WTC11 (cell line): ENCODE data around the gene IL1RAPL2. TPM values are rescaled to one million over a fixed set of nuclear protein-coding genes. Genes with fewer than 3 reads are reported as not detected.

Experiments used
- ATAC-seq: fragments of 200-7000 bp; cut with Tn5 transposase; 2 replicates; pipeline ENCODE4 v1.10.0; 2021; ENCODE audit warnings: mild to moderate bottlenecking, moderate library complexity
- CTCF ChIA-PET: fragments of 300-600 bp; sonication (Branson Sonifier 250); formaldehyde crosslinking; loops from one replicate; lab custom pipeline; 2021; ENCODE audit warnings: antibody characterized with exemption; lab: Charles Lee
- POLR2A ChIA-PET: fragments of 350-600 bp; sonication (Branson Sonifier 250); formaldehyde crosslinking; loops from one replicate; lab custom pipeline; 2021; ENCODE audit warnings: antibody characterized with exemption; lab: Charles Lee
- DNase-seq: peaks from one replicate; pipeline ENCODE4 v3.0.0; 2021; ENCODE audit warnings: low spot score
- H3K27ac Mint-ChIP-seq: 2 replicates; pipeline ENCODE4 v1.8.0; 2021; ENCODE audit warnings: mixed read lengths
- H3K27me3 Mint-ChIP-seq: 2 replicates; pipeline ENCODE4 v1.8.0; 2021; ENCODE audit warnings: low read depth, mild to moderate bottlenecking, moderate library complexity, mixed read lengths
- H3K36me3 Mint-ChIP-seq: 2 replicates; pipeline ENCODE4 v1.8.0; 2021; ENCODE audit warnings: mixed read lengths
- H3K4me1 Mint-ChIP-seq: 2 replicates; pipeline ENCODE4 v1.8.0; 2022; ENCODE audit warnings: mixed read lengths
- H3K4me3 Mint-ChIP-seq: 2 replicates; pipeline ENCODE4 v1.8.0; 2021; ENCODE audit warnings: mild to moderate bottlenecking, moderate library complexity, mixed read lengths
- H3K9me3 Mint-ChIP-seq: 2 replicates; pipeline ENCODE4 v1.8.0; 2021; ENCODE audit warnings: mixed read lengths
- GABPB1 ChIP-seq: sonication (generic); formaldehyde crosslinking; IDR thresholded peaks from 2 replicates; pipeline ENCODE4 v1.8.1; 2023; ENCODE audit warnings: mild to moderate bottlenecking, missing genetic modification reagents
- GTF2I ChIP-seq: fragments of 250-450 bp; sonication (Bioruptor Pico); conservative IDR thresholded peaks from 2 replicates; pipeline ENCODE4 v1.4.0; 2021; ENCODE audit warnings: mild to moderate bottlenecking
- IRF2 ChIP-seq: sonication (generic); formaldehyde crosslinking; IDR thresholded peaks from 2 replicates; pipeline ENCODE4 v1.8.0; 2022; ENCODE audit warnings: low read depth, missing genetic modification reagents, borderline replicate concordance
- JAZF1 ChIP-seq: fragments of 250-450 bp; sonication (Bioruptor Pico); IDR thresholded peaks from 2 replicates; pipeline ENCODE4 v1.9.0; 2021; ENCODE audit warnings: moderate library complexity, mild to moderate bottlenecking, inconsistent platforms
- NR2C2 ChIP-seq: sonication (generic); formaldehyde crosslinking; IDR thresholded peaks from 2 replicates; pipeline ENCODE4 v1.8.0; 2022; ENCODE audit warnings: mild to moderate bottlenecking, missing genetic modification reagents
- RELA ChIP-seq: sonication (generic); formaldehyde crosslinking; IDR thresholded peaks from 2 replicates; pipeline ENCODE4 v1.8.1; 2022; ENCODE audit warnings: missing genetic modification reagents, mild to moderate bottlenecking, borderline replicate concordance
- RORB ChIP-seq: fragments of 250-450 bp; sonication (Bioruptor Pico); IDR thresholded peaks from 2 replicates; pipeline ENCODE4 v1.9.0; 2021; ENCODE audit warnings: mild to moderate bottlenecking
- TEAD1 ChIP-seq: sonication (generic); formaldehyde crosslinking; IDR thresholded peaks from 2 replicates; pipeline ENCODE4 v1.8.0; 2022; ENCODE audit warnings: mild to moderate bottlenecking, missing genetic modification reagents
- TEAD4 ChIP-seq: sonication (generic); formaldehyde crosslinking; IDR thresholded peaks from 2 replicates; pipeline ENCODE4 v1.8.0; 2022; ENCODE audit warnings: mild to moderate bottlenecking, missing genetic modification reagents
- ZNF396 ChIP-seq: fragments of 250-450 bp; sonication (Bioruptor Pico); IDR thresholded peaks from 2 replicates; pipeline ENCODE4 v1.8.0; 2021; ENCODE audit warnings: mild to moderate bottlenecking, moderate library complexity, borderline replicate concordance
- ZNF423 ChIP-seq: fragments of 250-450 bp; sonication (Bioruptor Pico); IDR thresholded peaks from 2 replicates; pipeline ENCODE4 v2.1.2; 2022; ENCODE audit warnings: mild to moderate bottlenecking, moderate library complexity
- total RNA-seq: library from RNA; stranded (reverse); gene quantifications from 3 replicates; pipeline ENCODE4 v1.2.3, GENCODE V29; 2021
- TF ChIP-seq, protein P1 (sequence below): fragments of 250-450 bp; sonication (Bioruptor Pico); IDR thresholded peaks from 2 replicates; pipeline ENCODE4 v1.9.0; 2021; ENCODE audit warnings: mild to moderate bottlenecking, borderline replicate concordance
- TF ChIP-seq, protein P2 (sequence below): sonication (generic); formaldehyde crosslinking; IDR thresholded peaks from 2 replicates; pipeline ENCODE4 v1.8.1; 2023; ENCODE audit warnings: mild to moderate bottlenecking, missing genetic modification reagents
- TF ChIP-seq, protein P3 (sequence below): fragments of 250-450 bp; sonication (Bioruptor Pico); IDR thresholded peaks from 2 replicates; pipeline ENCODE4 v1.8.0; 2021; ENCODE audit warnings: mild to moderate bottlenecking
- TF ChIP-seq, protein P4 (sequence below): sonication (generic); formaldehyde crosslinking; conservative IDR thresholded peaks from 2 replicates; pipeline ENCODE4 v1.8.1; 2023; ENCODE audit warnings: mild to moderate bottlenecking, low read depth, missing genetic modification reagents, moderate library complexity
- TF ChIP-seq, protein P5 (sequence below): sonication (generic); formaldehyde crosslinking; IDR thresholded peaks from 2 replicates; pipeline ENCODE4 v1.8.0; 2022; ENCODE audit warnings: missing genetic modification reagents
- TF ChIP-seq, protein P6 (sequence below): sonication (generic); formaldehyde crosslinking; IDR thresholded peaks from 2 replicates; pipeline ENCODE4 v1.8.1; 2022; ENCODE audit warnings: mild to moderate bottlenecking, missing genetic modification reagents, moderate library complexity, borderline replicate concordance
- TF ChIP-seq, protein P7 (sequence below): sonication (generic); formaldehyde crosslinking; IDR thresholded peaks from 2 replicates; pipeline ENCODE4 v1.8.1; 2023; ENCODE audit warnings: mild to moderate bottlenecking, missing genetic modification reagents

Gene IL1RAPL2
- total RNA-seq, 1 experiment from 2014 or later: 0.09 TPM

DNA sequence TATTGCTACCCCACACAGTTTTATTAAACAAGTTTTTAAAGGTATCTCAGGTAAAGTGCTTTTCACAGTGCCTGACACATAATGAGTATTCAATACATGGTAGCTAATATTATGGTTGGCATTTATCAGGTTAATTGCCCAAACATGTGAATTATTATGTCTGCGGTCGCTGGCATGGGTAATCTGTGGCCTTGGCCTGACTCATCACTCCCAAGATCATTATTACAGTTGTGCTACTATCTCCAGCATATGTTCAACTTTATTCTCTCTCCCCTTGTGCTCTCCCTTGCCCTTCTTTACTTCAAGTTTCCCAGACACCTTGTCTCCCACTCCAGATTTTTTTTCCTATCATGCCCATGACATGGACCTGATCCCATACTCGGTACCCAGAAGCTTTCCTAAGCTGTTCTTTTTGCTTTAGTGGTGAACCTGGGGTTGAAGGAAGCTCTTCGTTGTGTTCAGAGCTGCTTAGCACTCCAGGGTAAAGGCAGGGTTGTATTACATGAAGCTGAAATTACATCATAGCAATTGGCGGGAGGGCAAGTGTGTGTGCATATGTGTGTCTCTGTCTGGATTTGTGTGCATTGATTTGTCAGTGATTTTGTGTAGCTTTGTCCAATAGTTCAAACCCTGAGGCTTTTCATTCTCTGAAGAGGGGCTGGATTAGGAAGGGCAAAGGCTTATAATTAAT is 1079.8 kb downstream of the IL1RAPL2 start (continued):
- TF ChIP-seq, protein P1, sequence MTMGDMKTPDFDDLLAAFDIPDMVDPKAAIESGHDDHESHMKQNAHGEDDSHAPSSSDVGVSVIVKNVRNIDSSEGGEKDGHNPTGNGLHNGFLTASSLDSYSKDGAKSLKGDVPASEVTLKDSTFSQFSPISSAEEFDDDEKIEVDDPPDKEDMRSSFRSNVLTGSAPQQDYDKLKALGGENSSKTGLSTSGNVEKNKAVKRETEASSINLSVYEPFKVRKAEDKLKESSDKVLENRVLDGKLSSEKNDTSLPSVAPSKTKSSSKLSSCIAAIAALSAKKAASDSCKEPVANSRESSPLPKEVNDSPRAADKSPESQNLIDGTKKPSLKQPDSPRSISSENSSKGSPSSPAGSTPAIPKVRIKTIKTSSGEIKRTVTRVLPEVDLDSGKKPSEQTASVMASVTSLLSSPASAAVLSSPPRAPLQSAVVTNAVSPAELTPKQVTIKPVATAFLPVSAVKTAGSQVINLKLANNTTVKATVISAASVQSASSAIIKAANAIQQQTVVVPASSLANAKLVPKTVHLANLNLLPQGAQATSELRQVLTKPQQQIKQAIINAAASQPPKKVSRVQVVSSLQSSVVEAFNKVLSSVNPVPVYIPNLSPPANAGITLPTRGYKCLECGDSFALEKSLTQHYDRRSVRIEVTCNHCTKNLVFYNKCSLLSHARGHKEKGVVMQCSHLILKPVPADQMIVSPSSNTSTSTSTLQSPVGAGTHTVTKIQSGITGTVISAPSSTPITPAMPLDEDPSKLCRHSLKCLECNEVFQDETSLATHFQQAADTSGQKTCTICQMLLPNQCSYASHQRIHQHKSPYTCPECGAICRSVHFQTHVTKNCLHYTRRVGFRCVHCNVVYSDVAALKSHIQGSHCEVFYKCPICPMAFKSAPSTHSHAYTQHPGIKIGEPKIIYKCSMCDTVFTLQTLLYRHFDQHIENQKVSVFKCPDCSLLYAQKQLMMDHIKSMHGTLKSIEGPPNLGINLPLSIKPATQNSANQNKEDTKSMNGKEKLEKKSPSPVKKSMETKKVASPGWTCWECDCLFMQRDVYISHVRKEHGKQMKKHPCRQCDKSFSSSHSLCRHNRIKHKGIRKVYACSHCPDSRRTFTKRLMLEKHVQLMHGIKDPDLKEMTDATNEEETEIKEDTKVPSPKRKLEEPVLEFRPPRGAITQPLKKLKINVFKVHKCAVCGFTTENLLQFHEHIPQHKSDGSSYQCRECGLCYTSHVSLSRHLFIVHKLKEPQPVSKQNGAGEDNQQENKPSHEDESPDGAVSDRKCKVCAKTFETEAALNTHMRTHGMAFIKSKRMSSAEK (CRISPR knock-in tag): no peak
- TF ChIP-seq GTF2I (CRISPR knock-in tag) (no peak), IRF2 (CRISPR knock-in tag) (no peak)
- TF ChIP-seq, protein P2, sequence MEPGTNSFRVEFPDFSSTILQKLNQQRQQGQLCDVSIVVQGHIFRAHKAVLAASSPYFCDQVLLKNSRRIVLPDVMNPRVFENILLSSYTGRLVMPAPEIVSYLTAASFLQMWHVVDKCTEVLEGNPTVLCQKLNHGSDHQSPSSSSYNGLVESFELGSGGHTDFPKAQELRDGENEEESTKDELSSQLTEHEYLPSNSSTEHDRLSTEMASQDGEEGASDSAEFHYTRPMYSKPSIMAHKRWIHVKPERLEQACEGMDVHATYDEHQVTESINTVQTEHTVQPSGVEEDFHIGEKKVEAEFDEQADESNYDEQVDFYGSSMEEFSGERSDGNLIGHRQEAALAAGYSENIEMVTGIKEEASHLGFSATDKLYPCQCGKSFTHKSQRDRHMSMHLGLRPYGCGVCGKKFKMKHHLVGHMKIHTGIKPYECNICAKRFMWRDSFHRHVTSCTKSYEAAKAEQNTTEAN: no peak
- TF ChIP-seq, protein P3, sequence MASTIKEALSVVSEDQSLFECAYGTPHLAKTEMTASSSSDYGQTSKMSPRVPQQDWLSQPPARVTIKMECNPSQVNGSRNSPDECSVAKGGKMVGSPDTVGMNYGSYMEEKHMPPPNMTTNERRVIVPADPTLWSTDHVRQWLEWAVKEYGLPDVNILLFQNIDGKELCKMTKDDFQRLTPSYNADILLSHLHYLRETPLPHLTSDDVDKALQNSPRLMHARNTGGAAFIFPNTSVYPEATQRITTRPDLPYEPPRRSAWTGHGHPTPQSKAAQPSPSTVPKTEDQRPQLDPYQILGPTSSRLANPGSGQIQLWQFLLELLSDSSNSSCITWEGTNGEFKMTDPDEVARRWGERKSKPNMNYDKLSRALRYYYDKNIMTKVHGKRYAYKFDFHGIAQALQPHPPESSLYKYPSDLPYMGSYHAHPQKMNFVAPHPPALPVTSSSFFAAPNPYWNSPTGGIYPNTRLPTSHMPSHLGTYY: no peak

DNA sequence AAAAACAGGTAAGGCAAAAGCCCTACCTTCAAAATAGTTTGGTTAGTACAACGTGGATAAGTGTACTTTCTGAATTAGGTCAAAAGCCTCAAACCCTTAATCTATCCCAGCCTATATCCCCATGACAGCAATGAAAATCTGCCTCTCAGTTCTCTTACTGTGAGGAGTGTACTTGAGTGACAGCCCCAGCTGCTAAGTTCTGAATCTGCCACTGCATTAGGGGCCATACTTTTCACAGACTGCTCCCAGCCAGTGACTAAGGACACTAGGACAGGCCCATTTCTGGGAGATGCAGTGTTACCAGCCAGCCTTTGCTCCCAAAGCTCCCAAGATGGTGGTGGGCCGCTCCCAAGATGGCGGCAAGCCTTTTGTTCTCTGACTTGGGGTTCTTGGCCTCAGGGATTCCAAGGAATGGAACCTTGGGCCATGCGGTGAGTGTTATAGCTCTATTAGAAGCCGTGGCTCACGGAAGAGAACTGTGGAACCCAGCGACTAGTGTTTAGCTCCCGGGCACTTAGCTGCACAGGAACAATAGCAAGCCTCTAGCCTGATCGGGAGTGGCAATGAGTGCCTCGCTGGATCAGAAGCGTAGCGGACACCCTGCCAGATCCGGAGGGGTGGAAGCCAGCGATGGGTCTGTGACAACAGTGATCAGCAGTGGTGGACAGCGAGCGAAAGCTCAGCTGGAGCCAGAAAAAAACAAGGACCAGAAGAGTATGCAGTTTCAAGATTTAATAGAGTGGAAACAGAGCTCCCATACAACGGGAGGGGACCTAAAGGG is 1080.8 kb downstream of the IL1RAPL2 start:
- H3K4me1 Mint-ChIP-seq: peaks cover 14% of the 10 kb centered on the region
- no peak overlapping the region for H3K4me3 Mint-ChIP-seq
- no peaks in the 10 kb centered on the region for H3K36me3 Mint-ChIP-seq
- TF ChIP-seq, protein P4, sequence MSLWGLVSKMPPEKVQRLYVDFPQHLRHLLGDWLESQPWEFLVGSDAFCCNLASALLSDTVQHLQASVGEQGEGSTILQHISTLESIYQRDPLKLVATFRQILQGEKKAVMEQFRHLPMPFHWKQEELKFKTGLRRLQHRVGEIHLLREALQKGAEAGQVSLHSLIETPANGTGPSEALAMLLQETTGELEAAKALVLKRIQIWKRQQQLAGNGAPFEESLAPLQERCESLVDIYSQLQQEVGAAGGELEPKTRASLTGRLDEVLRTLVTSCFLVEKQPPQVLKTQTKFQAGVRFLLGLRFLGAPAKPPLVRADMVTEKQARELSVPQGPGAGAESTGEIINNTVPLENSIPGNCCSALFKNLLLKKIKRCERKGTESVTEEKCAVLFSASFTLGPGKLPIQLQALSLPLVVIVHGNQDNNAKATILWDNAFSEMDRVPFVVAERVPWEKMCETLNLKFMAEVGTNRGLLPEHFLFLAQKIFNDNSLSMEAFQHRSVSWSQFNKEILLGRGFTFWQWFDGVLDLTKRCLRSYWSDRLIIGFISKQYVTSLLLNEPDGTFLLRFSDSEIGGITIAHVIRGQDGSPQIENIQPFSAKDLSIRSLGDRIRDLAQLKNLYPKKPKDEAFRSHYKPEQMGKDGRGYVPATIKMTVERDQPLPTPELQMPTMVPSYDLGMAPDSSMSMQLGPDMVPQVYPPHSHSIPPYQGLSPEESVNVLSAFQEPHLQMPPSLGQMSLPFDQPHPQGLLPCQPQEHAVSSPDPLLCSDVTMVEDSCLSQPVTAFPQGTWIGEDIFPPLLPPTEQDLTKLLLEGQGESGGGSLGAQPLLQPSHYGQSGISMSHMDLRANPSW (CRISPR knock-in tag): no peak
- TF ChIP-seq JAZF1 (CRISPR knock-in tag) (no peak), TEAD4 (no peak), RELA (CRISPR knock-in tag) (no peak), NR2C2 (CRISPR knock-in tag) (no peak), GABPB1 (no peak), RORB (CRISPR knock-in tag) (no peak), ZNF396 (CRISPR knock-in tag) (no peak), TEAD1 (CRISPR knock-in tag) (no peak), ZNF423 (CRISPR knock-in tag) (no peak)
- TF ChIP-seq, protein P5, sequence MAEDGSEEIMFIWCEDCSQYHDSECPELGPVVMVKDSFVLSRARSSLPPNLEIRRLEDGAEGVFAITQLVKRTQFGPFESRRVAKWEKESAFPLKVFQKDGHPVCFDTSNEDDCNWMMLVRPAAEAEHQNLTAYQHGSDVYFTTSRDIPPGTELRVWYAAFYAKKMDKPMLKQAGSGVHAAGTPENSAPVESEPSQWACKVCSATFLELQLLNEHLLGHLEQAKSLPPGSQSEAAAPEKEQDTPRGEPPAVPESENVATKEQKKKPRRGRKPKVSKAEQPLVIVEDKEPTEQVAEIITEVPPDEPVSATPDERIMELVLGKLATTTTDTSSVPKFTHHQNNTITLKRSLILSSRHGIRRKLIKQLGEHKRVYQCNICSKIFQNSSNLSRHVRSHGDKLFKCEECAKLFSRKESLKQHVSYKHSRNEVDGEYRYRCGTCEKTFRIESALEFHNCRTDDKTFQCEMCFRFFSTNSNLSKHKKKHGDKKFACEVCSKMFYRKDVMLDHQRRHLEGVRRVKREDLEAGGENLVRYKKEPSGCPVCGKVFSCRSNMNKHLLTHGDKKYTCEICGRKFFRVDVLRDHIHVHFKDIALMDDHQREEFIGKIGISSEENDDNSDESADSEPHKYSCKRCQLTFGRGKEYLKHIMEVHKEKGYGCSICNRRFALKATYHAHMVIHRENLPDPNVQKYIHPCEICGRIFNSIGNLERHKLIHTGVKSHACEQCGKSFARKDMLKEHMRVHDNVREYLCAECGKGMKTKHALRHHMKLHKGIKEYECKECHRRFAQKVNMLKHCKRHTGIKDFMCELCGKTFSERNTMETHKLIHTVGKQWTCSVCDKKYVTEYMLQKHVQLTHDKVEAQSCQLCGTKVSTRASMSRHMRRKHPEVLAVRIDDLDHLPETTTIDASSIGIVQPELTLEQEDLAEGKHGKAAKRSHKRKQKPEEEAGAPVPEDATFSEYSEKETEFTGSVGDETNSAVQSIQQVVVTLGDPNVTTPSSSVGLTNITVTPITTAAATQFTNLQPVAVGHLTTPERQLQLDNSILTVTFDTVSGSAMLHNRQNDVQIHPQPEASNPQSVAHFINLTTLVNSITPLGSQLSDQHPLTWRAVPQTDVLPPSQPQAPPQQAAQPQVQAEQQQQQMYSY (CRISPR knock-in tag): no peak
- TF ChIP-seq, protein P6, sequence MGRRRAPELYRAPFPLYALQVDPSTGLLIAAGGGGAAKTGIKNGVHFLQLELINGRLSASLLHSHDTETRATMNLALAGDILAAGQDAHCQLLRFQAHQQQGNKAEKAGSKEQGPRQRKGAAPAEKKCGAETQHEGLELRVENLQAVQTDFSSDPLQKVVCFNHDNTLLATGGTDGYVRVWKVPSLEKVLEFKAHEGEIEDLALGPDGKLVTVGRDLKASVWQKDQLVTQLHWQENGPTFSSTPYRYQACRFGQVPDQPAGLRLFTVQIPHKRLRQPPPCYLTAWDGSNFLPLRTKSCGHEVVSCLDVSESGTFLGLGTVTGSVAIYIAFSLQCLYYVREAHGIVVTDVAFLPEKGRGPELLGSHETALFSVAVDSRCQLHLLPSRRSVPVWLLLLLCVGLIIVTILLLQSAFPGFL (CRISPR knock-in tag): no peak
- TF ChIP-seq, protein P7, sequence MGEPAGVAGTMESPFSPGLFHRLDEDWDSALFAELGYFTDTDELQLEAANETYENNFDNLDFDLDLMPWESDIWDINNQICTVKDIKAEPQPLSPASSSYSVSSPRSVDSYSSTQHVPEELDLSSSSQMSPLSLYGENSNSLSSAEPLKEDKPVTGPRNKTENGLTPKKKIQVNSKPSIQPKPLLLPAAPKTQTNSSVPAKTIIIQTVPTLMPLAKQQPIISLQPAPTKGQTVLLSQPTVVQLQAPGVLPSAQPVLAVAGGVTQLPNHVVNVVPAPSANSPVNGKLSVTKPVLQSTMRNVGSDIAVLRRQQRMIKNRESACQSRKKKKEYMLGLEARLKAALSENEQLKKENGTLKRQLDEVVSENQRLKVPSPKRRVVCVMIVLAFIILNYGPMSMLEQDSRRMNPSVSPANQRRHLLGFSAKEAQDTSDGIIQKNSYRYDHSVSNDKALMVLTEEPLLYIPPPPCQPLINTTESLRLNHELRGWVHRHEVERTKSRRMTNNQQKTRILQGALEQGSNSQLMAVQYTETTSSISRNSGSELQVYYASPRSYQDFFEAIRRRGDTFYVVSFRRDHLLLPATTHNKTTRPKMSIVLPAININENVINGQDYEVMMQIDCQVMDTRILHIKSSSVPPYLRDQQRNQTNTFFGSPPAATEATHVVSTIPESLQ (CRISPR knock-in tag): no peak

More for the DNA sequence above, 1080.8 kb downstream of the IL1RAPL2 start:
- POLR2A ChIA-PET: no interaction called here
- Mint-ChIP-seq H3K9me3 (no peaks in the 10 kb centered on the region), H3K27me3 (no peaks in the 10 kb centered on the region), H3K27ac (no peak overlapping the region)
- CTCF ChIA-PET: no interaction called here
- ATAC-seq: no peak
- no peak for DNase-seq
